Natural killer cell (primary cell): ENCODE measurements around the gene PRB3. TPM values are rescaled to one million over a fixed set of nuclear protein-coding genes. Genes with fewer than 3 reads are reported as not detected.

Experiments
- total RNA-seq, 4 donors: library from RNA; stranded (reverse); fragments of 120-200 nt in 1 of 4; gene quantifications; one replicate each; pipeline versions ENCODE4 v1.2.3 to v1.2.4, GENCODE V29; 2013 to 2022

PRB3 gene
- total RNA-seq, 3 donors from 2014 or later (not counting 1 experiment from before 2014, with no cell fraction given), result not detected

Other genes with a start within 250 kb of the PRB3 start
- 1 to 10 TPM; 2.9 to 4.1 (median 3.8) TPM for gene TAS2R19, start 247.1 kb downstream of the PRB3 start, total RNA-seq
- gene TAS2R31, start 238.3 kb downstream of the PRB3 start, total RNA-seq, result 1 to 10 TPM; 3.7 to 6.2 (median 4.0) TPM
- 1 to 10 TPM; 3.3 to 4.5 (median 4.4) TPM for gene TAS2R46, start 207.4 kb downstream of the PRB3 start, total RNA-seq
- 1 to 10 TPM; 2.1 to 6.7 (median 4.5) TPM for gene TAS2R43, start 177.4 kb downstream of the PRB3 start, total RNA-seq
- 1 to 10 TPM; 6.9 to 9.7 (median 6.9) TPM for gene TAS2R30, start 135.1 kb downstream of the PRB3 start, total RNA-seq
- 10 to 100 TPM in 1 of 3 donors, 1 to 10 TPM in 2; 8.6 to 10.7 (median 9.9) TPM for gene SMIM10L1, start 98.5 kb downstream of the PRB3 start, total RNA-seq
- not detected for gene TAS2R42, start 82.8 kb downstream of the PRB3 start, total RNA-seq
- not detected for gene PRB4, start 40.7 kb upstream of the PRB3 start, total RNA-seq
- not detected for gene PRB2, start 125.9 kb upstream of the PRB3 start, total RNA-seq